Epithelial cell of esophagus (primary cell): ENCODE measurements around the gene STRADA.

ENCODE experiments used
- DNase-seq: peaks from one replicate; pipeline ENCODE4 v3.0.0; 2010; ENCODE audit warnings: low read depth
- H3K4me3 ChIP-seq: 2 replicates; pipeline ENCODE4 v1.5.1; 2011; ENCODE audit warnings: mild to moderate bottlenecking, low read length, control low read depth
- CTCF ChIP-seq: IDR thresholded peaks from 2 replicates; pipeline ENCODE4 v1.5.1; 2011; ENCODE audit warnings: low read depth, mild to moderate bottlenecking, low read length, control low read depth, inconsistent platforms; ENCODE audit not compliant: insufficient read depth; ENCODE audit errors: missing control alignments

STRADA gene

GRCh38 chr17:63780928-63781327 lies 39.3 kb upstream of the STRADA start:
- TF ChIP-seq CTCF = no peak
- H3K4me3 ChIP-seq = no peak overlapping the region
- DNase-seq = no peak

- no peak overlapping the region for H3K4me3 ChIP-seq
- TF ChIP-seq CTCF = no peak
- DNase-seq = peak; percentile 84
Measured at GRCh38 chr17:63780507-63780906, 38.9 kb upstream of the STRADA start.

- peak; percentile 3 for DNase-seq
- no peak for TF ChIP-seq CTCF
Measured at GRCh38 chr17:63775420-63775819, 33.8 kb upstream of the STRADA start.

GRCh38 chr17:63774969-63775265 lies 33.3 kb upstream of the STRADA start:
- DNase-seq = peak; percentile 34
- H3K4me3 ChIP-seq = peak overlapping the region; percentile 91
- no peak for TF ChIP-seq CTCF

More at GRCh38 chr17:63775420-63775819, 33.8 kb upstream of the STRADA start:
- peak overlapping the region; percentile 91 for H3K4me3 ChIP-seq

- TF ChIP-seq CTCF = peak; percentile 17
- DNase-seq = peak; percentile 58
- peak within 1 kb of the TSS; percentile 91 for H3K4me3 ChIP-seq
Measured at GRCh38 chr17:63774141-63774968, 32.8 kb upstream of the STRADA start, which contains the start of gene DDX42. Gene DDX42, plus strand, starts transcription at chr17:63774170. Its CDS starts 12,880 bp downstream, at chr17:63787050.

GRCh38 chr17:63773272-63774140 lies 31.9 kb upstream of the STRADA start, which contains the start of gene CCDC47:
Gene CCDC47, minus strand, starts transcription at chr17:63773597. Its CDS starts 7,422 bp downstream, at chr17:63766175.
- peak within 1 kb of the TSS; percentile 91 for H3K4me3 ChIP-seq
- peak; percentile 100 for DNase-seq
- TF ChIP-seq CTCF = no peak
